Testis (tissue), 2 donors: Measurements from ENCODE around the gene UBAC2.

Source experiments
- POLR2A ChIP-seq: fragments of 450-650 bp; IDR thresholded peaks from one replicate; pipeline ENCODE4 v1.6.1; 2017; ENCODE audit warnings: antibody characterized with exemption, mild to moderate bottlenecking, moderate library complexity
- TF ChIP-seq, protein P1 (sequence below), 3 experiments: fragments of 450-650 bp in 2 of 3; fragments of 200-600 bp in 1 of 3; sonication (generic) in 1 of 3; IDR thresholded peaks; one replicate each; pipeline ENCODE4 v1.5.1; 2016 to 2019; ENCODE audit warnings: antibody characterized with exemption in 3 of 3, mild to moderate bottlenecking in 2 of 3, moderate library complexity in 1 of 3

DNA sequence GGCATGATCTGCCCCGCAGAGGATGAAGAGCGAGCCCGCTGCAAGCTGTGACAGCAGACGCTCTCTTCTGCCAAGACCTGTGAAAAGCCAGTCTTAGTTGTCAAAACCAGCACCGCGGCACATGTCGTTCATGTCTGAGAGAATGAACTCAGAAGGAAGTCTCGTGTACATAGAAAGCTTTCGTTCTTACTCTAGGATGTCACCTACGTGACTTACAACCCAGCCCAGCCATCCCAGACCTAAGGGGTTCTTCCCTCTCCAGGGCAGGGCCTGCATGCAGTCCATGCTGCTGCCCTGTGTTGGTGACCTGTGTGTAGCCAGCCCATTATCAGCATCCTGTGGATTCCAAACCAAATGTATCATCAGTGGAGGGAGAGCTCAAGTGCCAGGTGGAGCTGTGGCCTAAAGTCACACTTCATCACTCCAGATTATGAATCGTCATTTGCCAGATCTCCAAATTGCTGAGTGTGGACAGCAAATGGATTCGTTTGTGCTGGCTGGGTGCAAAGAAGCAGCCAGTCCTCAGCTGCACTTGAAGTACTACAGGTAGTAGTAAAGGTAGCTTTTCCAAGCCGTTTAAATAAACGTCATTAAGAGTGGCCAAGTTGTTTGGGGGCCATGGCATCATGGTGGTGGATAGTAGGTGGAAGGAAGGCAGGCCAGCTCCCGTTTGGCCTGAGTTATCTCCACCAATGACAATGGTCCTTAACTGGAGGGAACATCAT lies 180.4 kb downstream of the UBAC2 start:
- TF ChIP-seq, protein P1, sequence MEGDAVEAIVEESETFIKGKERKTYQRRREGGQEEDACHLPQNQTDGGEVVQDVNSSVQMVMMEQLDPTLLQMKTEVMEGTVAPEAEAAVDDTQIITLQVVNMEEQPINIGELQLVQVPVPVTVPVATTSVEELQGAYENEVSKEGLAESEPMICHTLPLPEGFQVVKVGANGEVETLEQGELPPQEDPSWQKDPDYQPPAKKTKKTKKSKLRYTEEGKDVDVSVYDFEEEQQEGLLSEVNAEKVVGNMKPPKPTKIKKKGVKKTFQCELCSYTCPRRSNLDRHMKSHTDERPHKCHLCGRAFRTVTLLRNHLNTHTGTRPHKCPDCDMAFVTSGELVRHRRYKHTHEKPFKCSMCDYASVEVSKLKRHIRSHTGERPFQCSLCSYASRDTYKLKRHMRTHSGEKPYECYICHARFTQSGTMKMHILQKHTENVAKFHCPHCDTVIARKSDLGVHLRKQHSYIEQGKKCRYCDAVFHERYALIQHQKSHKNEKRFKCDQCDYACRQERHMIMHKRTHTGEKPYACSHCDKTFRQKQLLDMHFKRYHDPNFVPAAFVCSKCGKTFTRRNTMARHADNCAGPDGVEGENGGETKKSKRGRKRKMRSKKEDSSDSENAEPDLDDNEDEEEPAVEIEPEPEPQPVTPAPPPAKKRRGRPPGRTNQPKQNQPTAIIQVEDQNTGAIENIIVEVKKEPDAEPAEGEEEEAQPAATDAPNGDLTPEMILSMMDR (IDR thresholded peaks at IDR 0.05), result no peak
- no peak for TF ChIP-seq POLR2A
